ENCODE measurements around the gene SART1. TPM values are rescaled to one million over a fixed set of nuclear protein-coding genes. Genes with fewer than 3 reads are reported as not detected.
A peak's percentile ranks its signal among the peaks of the same experiment; 100 is the strongest.

The SART1 gene
- total and polyA plus RNA-seq, 2 donors (not counting 1 experiment from before 2014, with no cell fraction given): 17.4 to 43.3 TPM

GRCh38 chr11:65931773-65932557, 29.6 kb upstream of the SART1 start:
- H2AFZ ChIP-seq (ENCODE audit: low read length): no peak overlapping the region
- no peak for DNase-seq (ENCODE audit: low read depth in 2 of 2)
- no peak overlapping the region for H3K4me3 ChIP-seq (replicated peaks in 1 of 4; ENCODE audit: control extremely low read depth in 1 of 4, insufficient read depth in 1 of 4, low read depth in 3 of 4, low read length in 4 of 4)
- no peaks in the 10 kb centered on the region for H4K20me1 ChIP-seq (ENCODE audit: control insufficient read depth, extremely low read depth, insufficient read depth, low read length)
- TF ChIP-seq EZH2 (IDR thresholded peaks at IDR 0.05; ENCODE audit: low read length, missing control alignments) (no peak), CTCF (conservative IDR thresholded peaks at IDR 0.05 in 1 of 2, IDR thresholded peaks at IDR 0.05 in 1 of 2; ENCODE audit: low read depth in 1 of 2, low read length in 2 of 2) (peak in 1 of 2 donors; percentile 5)
- no peak overlapping the region for H3K9ac ChIP-seq (ENCODE audit: insufficient read depth, low read length)
- no peaks in the 10 kb centered on the region for H3K79me2 ChIP-seq (ENCODE audit: control insufficient read depth, insufficient read depth, low read length)
- H3K4me1 ChIP-seq (ENCODE audit: control insufficient read depth, extremely low read depth, insufficient read depth, low read length): no peaks in the 10 kb centered on the region
- H3K27ac ChIP-seq (ENCODE audit: insufficient read depth, low read length): no peak overlapping the region
- H3K4me2 ChIP-seq (ENCODE audit: extremely low read depth, insufficient read depth, low read length): no peak overlapping the region
- no peaks in the 10 kb centered on the region for H3K27me3 ChIP-seq (ENCODE audit: control insufficient read depth, insufficient read depth, low read length)
- no peaks in the 10 kb centered on the region for H3K36me3 ChIP-seq (ENCODE audit: control insufficient read depth, insufficient read depth, low read length)
- H3K9me3 ChIP-seq (ENCODE audit: control insufficient read depth, insufficient read depth, low read depth, low read length): no peaks in the 10 kb centered on the region

- TF ChIP-seq EZH2 (IDR thresholded peaks at IDR 0.05; ENCODE audit: low read length, missing control alignments) (no peak), CTCF (conservative IDR thresholded peaks at IDR 0.05 in 1 of 2, IDR thresholded peaks at IDR 0.05 in 1 of 2; ENCODE audit: low read depth in 1 of 2, low read length in 2 of 2) (no peak)
- H3K4me2 ChIP-seq (ENCODE audit: extremely low read depth, insufficient read depth, low read length): no peak overlapping the region
- no peak overlapping the region for H3K27ac ChIP-seq (ENCODE audit: insufficient read depth, low read length)
- no peak overlapping the region for H2AFZ ChIP-seq (ENCODE audit: low read length)
- H3K9ac ChIP-seq (ENCODE audit: insufficient read depth, low read length): no peak overlapping the region
- H3K4me1 ChIP-seq (ENCODE audit: control insufficient read depth, extremely low read depth, insufficient read depth, low read length): no peaks in the 10 kb centered on the region
- DNase-seq (ENCODE audit: low read depth in 2 of 2): peak in 1 of 2 donors; percentile 24
- H3K36me3 ChIP-seq (ENCODE audit: control insufficient read depth, insufficient read depth, low read length): no peaks in the 10 kb centered on the region
- H4K20me1 ChIP-seq (ENCODE audit: control insufficient read depth, extremely low read depth, insufficient read depth, low read length): no peaks in the 10 kb centered on the region
- no peaks in the 10 kb centered on the region for H3K27me3 ChIP-seq (ENCODE audit: control insufficient read depth, insufficient read depth, low read length)
- no peaks in the 10 kb centered on the region for H3K9me3 ChIP-seq (ENCODE audit: control insufficient read depth, insufficient read depth, low read depth, low read length)
- H3K4me3 ChIP-seq (replicated peaks in 1 of 4; ENCODE audit: control extremely low read depth in 1 of 4, insufficient read depth in 1 of 4, low read depth in 3 of 4, low read length in 4 of 4): no peak overlapping the region
- H3K79me2 ChIP-seq (ENCODE audit: control insufficient read depth, insufficient read depth, low read length): no peaks in the 10 kb centered on the region
Observed at GRCh38 chr11:65932558-65932919, 29.0 kb upstream of the SART1 start.

GRCh38 chr11:65934014-65934413, 27.5 kb upstream of the SART1 start:
- Histone ChIP-seq H3K27me3 (ENCODE audit: control insufficient read depth, insufficient read depth, low read length) (no peaks in the 10 kb centered on the region), H3K4me2 (ENCODE audit: extremely low read depth, insufficient read depth, low read length) (no peak overlapping the region), H3K9me3 (ENCODE audit: control insufficient read depth, insufficient read depth, low read depth, low read length) (no peaks in the 10 kb centered on the region), H4K20me1 (ENCODE audit: control insufficient read depth, extremely low read depth, insufficient read depth, low read length) (no peaks in the 10 kb centered on the region), H3K36me3 (ENCODE audit: control insufficient read depth, insufficient read depth, low read length) (no peaks in the 10 kb centered on the region), H2AFZ (ENCODE audit: low read length) (no peak overlapping the region), H3K27ac (ENCODE audit: insufficient read depth, low read length) (no peak overlapping the region), H3K4me1 (ENCODE audit: control insufficient read depth, extremely low read depth, insufficient read depth, low read length) (no peaks in the 10 kb centered on the region), H3K79me2 (ENCODE audit: control insufficient read depth, insufficient read depth, low read length) (no peaks in the 10 kb centered on the region), H3K9ac (ENCODE audit: insufficient read depth, low read length) (no peak overlapping the region), H3K4me3 (replicated peaks in 1 of 4; ENCODE audit: control extremely low read depth in 1 of 4, insufficient read depth in 1 of 4, low read depth in 3 of 4, low read length in 4 of 4) (no peak overlapping the region)
- peak in 1 of 2 donors; percentile 80 for DNase-seq (ENCODE audit: low read depth in 2 of 2)
- TF ChIP-seq EZH2 (IDR thresholded peaks at IDR 0.05; ENCODE audit: low read length, missing control alignments) (no peak), CTCF (conservative IDR thresholded peaks at IDR 0.05 in 1 of 2, IDR thresholded peaks at IDR 0.05 in 1 of 2; ENCODE audit: low read depth in 1 of 2, low read length in 2 of 2) (no peak)
